Activated CD8-positive, alpha-beta T cell treated with anti-CD3 and anti-CD28 coated beads, Interleukin-2, amount 10 ng/mL, durations not matched to agents 7 days and 5 days (primary cell): Measurements from ENCODE around the gene TTC19. TPM values are rescaled to one million over a fixed set of nuclear protein-coding genes. Genes with fewer than 3 reads are reported as not detected.
"Not testable (repeated sequence)": the region's sequence is repeated elsewhere in the genome, so short reads cannot be mapped to it uniquely, and the experiment has no call there.

ENCODE experiments used
- ATAC-seq: fragments of 150-1000 bp; cut with Tn5 transposase; one replicate; pipeline ENCODE4 v1.10.0; 2021; ENCODE audit warnings: moderate library complexity
- CTCF ChIA-PET: fragments of 350-600 bp; sonication (Branson Sonifier 250); formaldehyde crosslinking; loops from one replicate; lab custom pipeline; 2021; ENCODE audit warnings: antibody characterized with exemption; lab: Charles Lee
- POLR2A ChIA-PET: fragments of 350-600 bp; sonication (Branson Sonifier 250); formaldehyde crosslinking; loops from one replicate; lab custom pipeline; 2021; ENCODE audit warnings: antibody characterized with exemption; lab: Charles Lee
- DNase-seq: peaks from one replicate; pipeline ENCODE4 v3.0.0-alpha.2; 2020
- H3K27ac Mint-ChIP-seq: one replicate; pipeline ENCODE4 v1.8.0; 2021; ENCODE audit warnings: mild to moderate bottlenecking, mixed read lengths
- H3K27me3 Mint-ChIP-seq: one replicate; pipeline ENCODE4 v1.8.0; 2021; ENCODE audit warnings: low read depth, mixed read lengths
- H3K36me3 Mint-ChIP-seq: one replicate; pipeline ENCODE4 v1.8.0; 2021; ENCODE audit warnings: low read depth, mixed read lengths
- H3K4me1 Mint-ChIP-seq: one replicate; pipeline ENCODE4 v1.8.0; 2021; ENCODE audit warnings: low read depth, mixed read lengths
- H3K4me3 Mint-ChIP-seq: one replicate; pipeline ENCODE4 v1.8.0; 2021; ENCODE audit warnings: mild to moderate bottlenecking, mixed read lengths
- H3K9me3 Mint-ChIP-seq: one replicate; pipeline ENCODE4 v1.8.0; 2022; ENCODE audit warnings: mixed read lengths; ENCODE audit not compliant: insufficient read depth
- total RNA-seq, 2 experiments: library from RNA; stranded (reverse); gene quantifications; one replicate each; pipeline ENCODE4 v1.2.3, GENCODE V29; 2021

TTC19 gene
- total RNA-seq, 2 experiments from 2014 or later = 31.5 to 38.1 TPM

DNA sequence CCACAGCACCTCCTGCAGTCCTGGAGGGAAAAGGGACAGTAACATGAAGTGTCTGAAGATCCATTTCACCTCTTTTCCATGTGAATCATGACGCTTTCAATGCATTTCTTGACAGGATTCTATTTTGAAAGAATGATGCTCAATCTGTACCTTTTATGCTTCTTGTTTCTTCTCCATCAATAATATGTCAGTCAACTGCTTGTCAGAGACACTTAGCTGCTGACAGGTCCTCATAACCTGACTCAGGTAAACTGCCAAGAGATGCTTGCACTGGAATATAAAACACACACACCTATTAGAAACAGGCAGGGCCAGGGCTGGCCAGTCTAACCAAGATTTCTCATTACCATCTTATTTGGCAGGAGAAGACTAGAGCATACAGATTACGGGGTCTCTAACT lies 21.7 kb upstream of the TTC19 start:
- Mint-ChIP-seq H3K4me3 (no peak overlapping the region), H3K9me3 (no peaks in the 10 kb centered on the region), H3K27ac (no peak overlapping the region), H3K4me1 (peaks cover 26% of the 10 kb centered on the region), H3K36me3 (peaks cover 36% of the 10 kb centered on the region), H3K27me3 (no peaks in the 10 kb centered on the region)
- ChIA-PET CTCF (no interaction called here), POLR2A (no interaction called here)
- DNase-seq (no peak), ATAC-seq (no peak)

DNA sequence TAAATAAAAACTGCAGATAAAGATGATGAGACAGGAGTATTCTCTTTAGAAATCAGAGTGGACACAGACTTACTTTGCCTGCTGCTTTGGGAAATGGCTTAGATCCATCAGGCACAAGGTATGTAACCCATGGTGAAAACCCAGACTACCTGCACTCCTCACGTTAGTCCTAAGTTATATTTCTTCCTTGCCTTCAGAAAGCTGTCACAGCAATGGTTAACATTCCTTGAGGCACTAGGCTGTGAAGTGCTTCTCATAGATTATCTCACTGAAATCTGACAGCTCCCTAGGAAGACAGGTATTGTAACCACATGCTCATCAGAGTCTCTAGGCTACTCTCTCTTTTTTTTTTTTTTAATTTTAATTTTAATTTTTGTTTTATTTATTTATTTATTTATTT lies 21.0 kb upstream of the TTC19 start:
- ATAC-seq = no peak
- CTCF ChIA-PET = no interaction called here

DNA sequence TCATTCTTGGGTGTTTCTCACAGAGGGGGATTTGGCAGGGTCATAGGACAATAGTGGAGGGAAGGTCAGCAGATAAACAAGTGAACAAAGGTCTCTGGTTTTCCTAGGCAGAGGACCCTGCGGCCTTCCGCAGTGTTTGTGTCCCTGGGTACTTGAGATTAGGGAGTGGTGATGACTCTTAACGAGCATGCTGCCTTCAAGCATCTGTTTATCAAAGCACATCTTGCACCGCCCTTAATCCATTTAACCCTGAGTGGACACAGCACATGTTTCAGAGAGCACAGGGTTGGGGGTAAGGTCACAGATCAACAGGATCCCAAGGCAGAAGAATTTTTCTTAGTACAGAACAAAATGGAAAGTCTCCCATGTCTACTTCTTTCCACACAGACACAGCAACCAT lies 20.6 kb upstream of the TTC19 start:
- POLR2A ChIA-PET, CTCF ChIA-PET, H3K27ac Mint-ChIP-seq, DNase-seq, H3K9me3 Mint-ChIP-seq, ATAC-seq, H3K27me3 Mint-ChIP-seq, H3K4me3 Mint-ChIP-seq: not testable (repeated sequence)
- Mint-ChIP-seq H3K4me1 (peaks cover 21% of the 10 kb centered on the region), H3K36me3 (peaks cover 41% of the 10 kb centered on the region)

More for the DNA sequence above, 21.0 kb upstream of the TTC19 start:
- no peak for DNase-seq
- no peak overlapping the region for H3K4me3 Mint-ChIP-seq
- peaks cover 36% of the 10 kb centered on the region for H3K36me3 Mint-ChIP-seq
- peaks cover 21% of the 10 kb centered on the region for H3K4me1 Mint-ChIP-seq
- POLR2A ChIA-PET = no interaction called here
- no peaks in the 10 kb centered on the region for H3K9me3 Mint-ChIP-seq
- H3K27me3 Mint-ChIP-seq = no peaks in the 10 kb centered on the region
- H3K27ac Mint-ChIP-seq = no peak overlapping the region

DNA sequence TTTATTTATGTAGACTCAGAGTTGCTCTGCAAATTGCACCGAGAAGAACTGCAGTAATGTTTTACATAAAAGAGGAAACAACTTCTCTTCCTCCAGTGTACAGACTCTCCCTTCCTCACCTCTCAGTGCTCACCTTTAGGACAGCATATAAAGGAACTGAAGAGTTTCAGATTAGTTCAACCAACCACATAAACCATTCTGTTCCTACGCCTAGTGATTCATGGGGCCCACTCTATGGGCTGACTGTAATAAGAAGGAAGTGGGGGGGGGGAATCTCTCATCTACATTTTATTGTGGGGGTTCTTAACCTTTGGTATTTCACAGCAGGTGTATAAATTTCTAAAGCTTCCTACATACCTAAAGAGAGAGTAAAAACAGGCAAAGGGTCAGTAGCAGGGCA lies 18.4 kb upstream of the TTC19 start:
- peak overlapping the region; percentile 44 for H3K27ac Mint-ChIP-seq
- H3K36me3 Mint-ChIP-seq = peaks cover 39% of the 10 kb centered on the region
- ATAC-seq (peak; percentile 78), DNase-seq (no peak)
- CTCF ChIA-PET = no interaction called here
- POLR2A ChIA-PET = no interaction called here
- H3K4me1 Mint-ChIP-seq = peaks cover 21% of the 10 kb centered on the region
- no peaks in the 10 kb centered on the region for H3K27me3 Mint-ChIP-seq
- no peaks in the 10 kb centered on the region for H3K9me3 Mint-ChIP-seq
- H3K4me3 Mint-ChIP-seq = no peak overlapping the region

DNA sequence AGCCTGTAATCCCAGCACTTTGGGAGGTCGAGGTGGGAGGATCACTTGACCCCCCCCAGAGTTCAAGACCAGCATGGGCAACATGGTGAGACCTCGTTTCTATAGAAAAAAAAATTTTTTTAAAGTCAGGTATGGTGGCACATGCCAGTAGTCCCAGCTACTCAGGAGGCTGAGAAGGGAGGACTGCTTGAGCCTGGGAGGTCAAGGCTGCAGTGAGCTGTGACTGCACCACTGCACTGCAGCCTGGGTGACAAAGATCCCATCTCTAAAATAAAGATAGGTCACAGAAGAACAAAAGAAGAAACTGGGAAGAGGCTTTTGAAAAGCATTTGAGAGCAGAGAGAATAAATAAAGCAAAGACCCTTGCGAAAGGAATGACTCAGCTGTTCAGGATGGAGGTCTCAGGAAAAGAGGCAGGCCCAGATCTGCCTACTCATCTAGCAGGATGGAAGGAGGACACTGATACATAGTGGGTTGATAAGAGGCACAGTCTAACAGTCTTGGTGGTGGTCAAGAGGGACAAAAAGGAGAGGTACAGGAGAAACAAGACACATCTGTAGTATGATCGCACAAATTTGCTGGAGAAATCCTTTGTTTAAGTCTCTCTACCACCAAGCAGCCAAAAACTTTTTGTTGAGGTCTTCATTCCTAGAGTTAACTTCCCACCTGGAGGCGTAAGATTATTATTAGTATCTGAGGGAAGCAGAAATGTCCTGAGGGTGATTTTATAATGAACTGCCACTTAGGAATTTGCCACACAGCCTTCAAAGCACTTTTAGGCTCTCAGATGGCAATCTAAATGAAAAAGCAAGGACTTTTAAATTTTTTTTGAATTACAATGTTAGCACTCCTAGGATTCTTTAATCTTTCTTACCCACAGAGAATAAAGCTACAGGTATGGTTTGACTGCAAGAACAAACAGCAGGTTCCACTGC lies 17.7 kb upstream of the TTC19 start:
- peaks cover 21% of the 10 kb centered on the region for H3K4me1 Mint-ChIP-seq
- CTCF ChIA-PET = interaction anchor here (1.6 kb wide), 1 partner anchor 23 kb away, joined by 5 read pairs; no protein-coding TSS in a partner anchor
- H3K9me3 Mint-ChIP-seq = no peaks in the 10 kb centered on the region

DNA sequence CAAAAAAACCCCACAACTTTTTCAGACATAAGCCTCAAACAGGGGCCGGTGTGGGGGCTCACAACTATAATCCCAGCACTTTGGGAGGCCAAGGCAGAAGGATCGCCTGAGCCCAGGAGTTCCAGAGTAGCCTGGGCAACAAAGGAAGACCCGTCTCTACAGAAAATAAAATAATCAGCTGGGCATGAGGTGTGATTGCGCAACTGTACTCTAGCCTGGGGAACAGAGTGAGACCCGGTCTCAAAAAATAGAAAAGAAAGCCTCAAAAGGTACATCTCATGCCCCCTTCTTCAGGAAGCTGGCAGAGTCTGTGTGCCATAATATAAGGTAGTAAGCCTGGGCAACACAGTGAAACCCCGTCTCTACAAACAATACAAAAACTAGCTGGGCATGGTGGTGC lies 3.3 kb upstream of the TTC19 start:
- H3K4me1 Mint-ChIP-seq = peaks cover 16% of the 10 kb centered on the region
- peaks cover 14% of the 10 kb centered on the region for H3K36me3 Mint-ChIP-seq
- H3K27ac Mint-ChIP-seq = no peak overlapping the region
- ATAC-seq (no peak), DNase-seq (no peak)
- H3K4me3 Mint-ChIP-seq = no peak overlapping the region
- ChIA-PET CTCF (interaction anchor here (0.9 to 1.3 kb wide), 2 partner anchors 23 to 51 kb away, joined by 3 to 6 read pairs; partner anchors contain the start of gene ADORA2B), POLR2A (interaction anchor here (0.7 kb wide), 1 partner anchor 98 kb away, joined by 3 read pairs; no protein-coding TSS in a partner anchor)
- no peaks in the 10 kb centered on the region for H3K9me3 Mint-ChIP-seq
- H3K27me3 Mint-ChIP-seq = no peaks in the 10 kb centered on the region

More for the DNA sequence above, 17.7 kb upstream of the TTC19 start:
- no peak for DNase-seq
- Mint-ChIP-seq H3K27me3 (no peaks in the 10 kb centered on the region), H3K36me3 (peaks cover 42% of the 10 kb centered on the region), H3K4me3 (no peak overlapping the region), H3K27ac (peak overlapping the region; percentile 66)
- POLR2A ChIA-PET = no interaction called here
- no peak for ATAC-seq

DNA sequence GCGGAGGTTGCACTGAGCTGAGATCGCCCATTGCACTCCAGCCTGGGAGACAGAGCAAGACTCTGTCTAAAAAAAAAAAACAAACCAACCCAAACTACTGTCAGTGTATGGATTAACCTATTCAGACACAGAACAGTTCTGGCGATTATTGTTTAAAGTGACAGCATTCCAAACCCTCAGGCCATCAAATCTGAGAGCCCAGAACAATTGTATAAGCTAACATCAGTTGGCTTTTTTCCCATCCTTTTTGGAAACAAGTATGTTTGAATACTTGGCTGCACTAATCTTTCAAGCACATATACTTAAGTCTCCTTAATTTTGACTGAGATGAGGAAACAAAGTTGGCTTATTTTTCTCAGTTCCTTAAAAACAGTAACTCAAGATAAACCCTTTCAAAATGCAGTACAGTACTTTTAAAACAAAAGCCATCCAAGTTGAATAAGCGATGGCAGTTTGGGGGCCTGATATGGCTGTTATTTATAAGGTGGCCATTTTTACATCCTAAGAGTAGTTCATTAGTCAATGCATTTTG lies 1.5 kb upstream of the TTC19 start:
- H3K4me1 Mint-ChIP-seq = peaks cover 30% of the 10 kb centered on the region
- no peak overlapping the region for H3K27ac Mint-ChIP-seq
- H3K27me3 Mint-ChIP-seq = no peaks in the 10 kb centered on the region
- no peak overlapping the region for H3K4me3 Mint-ChIP-seq
- CTCF ChIA-PET = interaction anchor here (0.7 to 2.9 kb wide), 12 partner anchors 13 to 523 kb away, joined by 3 to 28 read pairs (median 4); partner anchors contain the start of gene ADORA2B
- POLR2A ChIA-PET = no interaction called here
- DNase-seq (no peak), ATAC-seq (no peak)
- no peaks in the 10 kb centered on the region for H3K9me3 Mint-ChIP-seq
- H3K36me3 Mint-ChIP-seq = peaks cover 32% of the 10 kb centered on the region

DNA sequence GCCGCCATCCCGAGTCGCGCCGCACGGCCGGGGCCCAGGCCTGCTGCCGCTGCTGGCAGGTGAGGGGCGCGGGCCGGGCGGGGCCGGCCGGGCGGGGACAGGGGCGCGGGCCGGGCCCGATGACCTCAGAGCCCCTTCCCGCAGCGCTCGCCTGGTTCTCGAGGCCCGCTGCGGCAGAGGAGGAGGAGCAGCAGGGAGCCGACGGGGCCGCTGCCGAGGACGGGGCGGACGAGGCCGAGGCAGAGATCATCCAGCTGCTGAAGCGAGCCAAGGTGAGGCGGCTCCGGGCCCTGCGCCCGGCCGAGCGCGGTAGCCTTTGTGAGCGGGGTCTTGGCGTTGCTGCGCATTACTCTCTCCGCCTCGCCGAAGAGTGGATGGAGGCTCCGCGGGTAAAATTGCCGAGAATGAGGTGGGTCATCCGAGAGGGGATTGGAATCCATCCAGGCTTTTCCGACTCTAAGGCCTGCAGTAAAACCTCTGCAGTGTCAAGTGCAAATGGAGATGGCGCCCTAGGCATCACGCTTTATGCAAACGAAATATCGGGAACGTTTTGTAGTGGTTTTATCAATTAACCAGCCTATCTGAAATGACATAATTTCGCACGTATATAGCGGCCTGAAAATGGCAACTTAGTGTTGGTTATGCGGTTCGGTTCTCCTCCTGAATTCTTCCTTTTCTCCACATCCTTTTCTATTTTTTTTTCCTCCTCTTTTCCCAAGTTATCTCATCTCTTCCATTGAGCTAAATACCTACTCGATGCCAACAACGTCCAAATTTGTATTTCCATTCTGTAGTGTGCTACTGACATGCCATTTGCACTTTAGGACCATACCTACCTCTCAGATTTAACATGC lies 577 bp downstream of the TTC19 start:
- POLR2A ChIA-PET = interaction anchor here (0.6 to 2.4 kb wide), 6 partner anchors 9 to 210 kb away, joined by 3 to 11 read pairs (median 3); partner anchors contain the start of gene ADORA2B
- Mint-ChIP-seq H3K4me1 (peaks cover 32% of the 10 kb centered on the region), H3K4me3 (peak overlapping the region; percentile 93), H3K9me3 (no peaks in the 10 kb centered on the region), H3K27ac (peak overlapping the region; percentile 96), H3K36me3 (peaks cover 49% of the 10 kb centered on the region), H3K27me3 (no peaks in the 10 kb centered on the region)
- DNase-seq (peak; percentile 60), ATAC-seq (peak; percentile 40)
- CTCF ChIA-PET = interaction anchor here (1.3 to 2.9 kb wide), 5 partner anchors 13 to 172 kb away, joined by 3 to 28 read pairs (median 4); partner anchors contain the start of gene ADORA2B

DNA sequence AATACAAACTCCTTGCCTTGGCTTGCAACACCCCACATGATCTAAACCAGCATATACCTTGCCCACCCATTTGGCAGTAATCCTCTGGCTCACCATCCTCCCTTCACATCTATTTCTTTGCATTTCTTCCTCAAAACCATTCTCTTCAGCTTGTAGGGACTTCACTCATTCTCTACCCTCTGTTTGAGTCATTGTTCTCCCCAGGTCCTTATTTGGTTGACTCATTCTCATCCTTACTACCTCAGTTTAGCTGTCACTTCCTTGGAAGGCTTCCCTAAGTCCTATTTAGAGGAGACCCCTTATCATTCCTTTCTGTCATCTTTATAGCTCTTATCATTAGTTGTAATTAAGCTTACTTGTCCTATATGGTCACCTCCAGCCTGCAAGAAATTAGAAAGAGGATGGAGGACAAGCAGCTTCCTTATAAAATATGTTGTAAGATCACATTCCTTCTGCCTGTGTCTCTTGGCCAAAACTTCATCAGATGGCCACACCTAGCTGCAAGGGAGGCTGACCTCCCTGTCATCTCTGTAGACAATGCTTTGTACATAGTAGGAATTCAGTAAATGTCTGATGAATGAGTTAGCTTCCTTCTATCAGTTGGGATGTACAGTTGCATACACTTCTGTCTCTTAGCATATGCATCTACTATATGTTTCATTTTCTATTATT lies 1.7 kb downstream of the TTC19 start:
- H3K4me1 Mint-ChIP-seq = peaks cover 32% of the 10 kb centered on the region
- no peak for ATAC-seq
- H3K9me3 Mint-ChIP-seq = no peaks in the 10 kb centered on the region
- no peak for DNase-seq
- peak overlapping the region; percentile 93 for H3K4me3 Mint-ChIP-seq
- peaks cover 60% of the 10 kb centered on the region for H3K36me3 Mint-ChIP-seq
- no peaks in the 10 kb centered on the region for H3K27me3 Mint-ChIP-seq
- H3K27ac Mint-ChIP-seq = peak overlapping the region; percentile 96
- ChIA-PET CTCF (interaction anchor here (0.9 to 1.5 kb wide), 4 partner anchors 22 to 173 kb away, joined by 3 to 4 read pairs (median 3); partner anchors contain the start of gene ADORA2B), POLR2A (no interaction called here)

DNA sequence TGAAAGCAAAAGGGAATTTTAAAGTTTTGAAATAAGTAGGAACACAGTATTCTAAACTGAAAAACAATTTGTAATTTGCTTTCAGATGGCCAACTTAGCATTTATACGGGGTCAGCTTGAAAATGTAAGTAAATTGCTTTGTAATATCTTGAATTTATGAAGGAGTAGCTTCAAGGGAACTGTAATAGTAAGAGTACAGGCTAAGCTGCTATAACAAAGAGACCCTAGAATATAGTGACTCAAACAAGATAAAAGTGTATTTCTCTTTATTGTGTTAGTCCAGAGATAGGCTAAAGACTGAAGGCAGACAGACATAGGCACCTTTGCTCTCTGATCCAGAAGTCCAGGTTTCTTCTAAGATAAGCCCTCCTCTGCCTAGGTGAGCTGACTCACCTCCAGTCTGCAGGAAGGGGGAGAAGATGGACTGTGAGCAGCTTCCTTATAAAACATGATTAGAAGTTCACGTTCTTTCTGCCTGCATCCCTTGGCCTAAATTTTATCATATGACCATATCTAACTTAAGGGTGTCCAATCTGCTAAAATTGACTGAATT lies 3.2 kb downstream of the TTC19 start:
- ChIA-PET CTCF (interaction anchor here (1.3 kb wide), 1 partner anchor 58 kb away, joined by 3 read pairs; the partner anchor contains the start of gene ADORA2B), POLR2A (no interaction called here)
- DNase-seq = no peak

More for the DNA sequence above, 3.2 kb downstream of the TTC19 start:
- Mint-ChIP-seq H3K27ac (no peak overlapping the region), H3K36me3 (peaks cover 65% of the 10 kb centered on the region), H3K4me3 (no peak overlapping the region), H3K9me3 (no peaks in the 10 kb centered on the region), H3K27me3 (no peaks in the 10 kb centered on the region), H3K4me1 (peaks cover 31% of the 10 kb centered on the region)
- ATAC-seq = no peak
